ENCODE measurements around the gene ENTPD8.

DNA sequence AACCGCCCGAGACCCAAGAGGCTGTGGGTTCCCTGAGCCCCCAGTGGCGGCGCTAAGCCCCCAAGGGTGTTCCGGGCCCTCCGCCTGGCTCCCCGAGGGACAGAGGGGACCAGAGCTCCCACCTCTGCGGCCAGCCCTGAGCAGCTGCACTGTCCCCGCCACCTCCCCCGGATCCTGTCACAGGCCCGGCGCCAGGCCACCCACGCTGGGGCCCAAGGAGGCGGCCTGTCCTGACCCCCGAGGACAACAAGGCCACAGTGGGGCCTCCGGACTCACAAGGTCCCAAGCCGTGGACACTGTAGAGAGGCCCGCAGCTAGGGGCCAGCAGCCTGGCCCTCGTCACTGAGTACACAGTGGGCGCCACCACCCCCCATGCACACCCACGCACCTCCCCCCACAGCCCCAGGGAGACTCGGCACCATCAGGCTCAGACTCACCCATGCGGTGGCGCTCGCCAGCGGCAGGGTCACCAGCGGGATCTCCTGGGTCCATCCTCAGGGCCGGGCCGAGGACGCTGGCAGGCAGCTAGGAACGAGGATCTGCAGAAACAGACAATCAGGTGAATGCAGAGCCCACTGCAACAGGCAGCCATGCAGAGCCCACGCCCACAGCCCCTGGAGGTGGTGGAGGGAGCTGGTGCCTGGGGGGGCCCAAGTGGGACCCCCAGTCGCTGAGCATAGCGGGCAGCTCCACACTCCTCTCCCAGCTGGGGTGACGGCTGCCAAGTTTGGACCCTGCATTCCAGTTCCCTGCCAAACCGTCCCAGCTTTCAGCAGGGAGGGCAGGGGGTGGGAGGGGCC is 46.1 kb downstream of the ENTPD8 start:
- no peak for TF ChIP-seq POLR2AphosphoS5 (IDR thresholded peaks at IDR 0.05)
- TF ChIP-seq, protein P1, sequence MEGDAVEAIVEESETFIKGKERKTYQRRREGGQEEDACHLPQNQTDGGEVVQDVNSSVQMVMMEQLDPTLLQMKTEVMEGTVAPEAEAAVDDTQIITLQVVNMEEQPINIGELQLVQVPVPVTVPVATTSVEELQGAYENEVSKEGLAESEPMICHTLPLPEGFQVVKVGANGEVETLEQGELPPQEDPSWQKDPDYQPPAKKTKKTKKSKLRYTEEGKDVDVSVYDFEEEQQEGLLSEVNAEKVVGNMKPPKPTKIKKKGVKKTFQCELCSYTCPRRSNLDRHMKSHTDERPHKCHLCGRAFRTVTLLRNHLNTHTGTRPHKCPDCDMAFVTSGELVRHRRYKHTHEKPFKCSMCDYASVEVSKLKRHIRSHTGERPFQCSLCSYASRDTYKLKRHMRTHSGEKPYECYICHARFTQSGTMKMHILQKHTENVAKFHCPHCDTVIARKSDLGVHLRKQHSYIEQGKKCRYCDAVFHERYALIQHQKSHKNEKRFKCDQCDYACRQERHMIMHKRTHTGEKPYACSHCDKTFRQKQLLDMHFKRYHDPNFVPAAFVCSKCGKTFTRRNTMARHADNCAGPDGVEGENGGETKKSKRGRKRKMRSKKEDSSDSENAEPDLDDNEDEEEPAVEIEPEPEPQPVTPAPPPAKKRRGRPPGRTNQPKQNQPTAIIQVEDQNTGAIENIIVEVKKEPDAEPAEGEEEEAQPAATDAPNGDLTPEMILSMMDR (IDR thresholded peaks at IDR 0.05), result no peak
- TF ChIP-seq POLR2A (IDR thresholded peaks at IDR 0.05), result no peak
